ENCODE measurements around the gene SPATA2L. TPM values are rescaled to one million over a fixed set of nuclear protein-coding genes. Genes with fewer than 3 reads are reported as not detected.

SPATA2L gene, protein sequence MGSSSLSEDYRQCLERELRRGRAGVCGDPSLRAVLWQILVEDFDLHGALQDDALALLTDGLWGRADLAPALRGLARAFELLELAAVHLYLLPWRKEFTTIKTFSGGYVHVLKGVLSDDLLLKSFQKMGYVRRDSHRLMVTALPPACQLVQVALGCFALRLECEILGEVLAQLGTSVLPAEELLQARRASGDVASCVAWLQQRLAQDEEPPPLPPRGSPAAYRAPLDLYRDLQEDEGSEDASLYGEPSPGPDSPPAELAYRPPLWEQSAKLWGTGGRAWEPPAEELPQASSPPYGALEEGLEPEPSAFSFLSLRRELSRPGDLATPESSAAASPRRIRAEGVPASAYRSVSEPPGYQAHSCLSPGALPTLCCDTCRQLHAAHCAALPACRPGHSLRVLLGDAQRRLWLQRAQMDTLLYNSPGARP
- 8.8 to 14.3 TPM (median 12.0 TPM) in 5 replicates for total RNA-seq (2022; extraction: Qiagen RNA extraction)

DNA sequence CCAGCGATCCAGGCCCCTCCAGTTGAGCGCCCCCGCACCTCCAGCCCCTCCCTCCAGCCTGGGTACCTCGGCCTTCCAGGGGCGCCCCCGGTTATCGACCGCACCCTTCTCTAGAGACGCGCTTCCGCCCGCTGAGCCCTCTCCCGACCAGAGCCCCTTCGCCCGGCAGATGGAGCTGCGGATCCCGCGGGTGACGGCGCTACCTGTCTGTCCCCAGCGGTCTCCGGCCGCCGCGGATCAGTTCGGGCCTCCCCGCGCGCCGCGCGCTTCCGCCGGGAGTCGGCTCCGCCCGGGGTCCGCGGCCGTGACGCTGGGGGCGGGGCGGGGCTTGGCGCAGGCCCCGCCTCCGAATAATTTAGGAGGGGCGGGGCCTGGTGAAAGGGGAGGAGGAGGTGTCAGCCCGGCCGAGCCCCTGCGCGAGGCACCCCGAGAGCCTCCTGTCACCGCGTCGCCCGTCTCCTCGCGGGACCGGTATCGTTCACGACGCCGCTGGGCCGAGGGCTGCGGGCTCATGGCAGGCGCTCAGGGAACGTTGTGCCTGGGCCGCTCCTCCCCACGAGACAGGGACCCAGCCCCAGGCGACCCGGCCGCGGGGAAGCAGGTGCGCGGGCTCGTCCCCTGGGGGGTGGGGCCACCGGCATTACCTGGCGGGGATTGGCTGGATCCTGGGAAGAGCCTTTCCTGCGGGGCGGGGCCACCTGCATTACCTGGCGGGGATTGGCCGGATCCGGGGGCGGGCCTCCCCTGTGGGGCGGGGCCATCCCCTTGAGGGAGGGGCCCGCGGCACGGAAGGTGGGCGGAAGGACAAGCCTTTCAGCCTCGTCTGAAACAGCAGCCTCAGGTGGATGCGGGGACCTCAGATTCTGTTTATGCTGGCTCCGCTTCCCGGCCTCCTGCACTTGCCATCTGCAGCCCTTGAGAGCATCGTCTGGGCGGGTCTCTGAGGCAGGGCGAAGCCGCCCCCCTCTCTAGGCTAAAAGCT lies at the start of gene SPATA2L:
SPATA2L (minus strand) TSS at position 281 of the 982 bp plus-strand sequence. CDS start 473 bp downstream, outside the sequence.

DNA sequence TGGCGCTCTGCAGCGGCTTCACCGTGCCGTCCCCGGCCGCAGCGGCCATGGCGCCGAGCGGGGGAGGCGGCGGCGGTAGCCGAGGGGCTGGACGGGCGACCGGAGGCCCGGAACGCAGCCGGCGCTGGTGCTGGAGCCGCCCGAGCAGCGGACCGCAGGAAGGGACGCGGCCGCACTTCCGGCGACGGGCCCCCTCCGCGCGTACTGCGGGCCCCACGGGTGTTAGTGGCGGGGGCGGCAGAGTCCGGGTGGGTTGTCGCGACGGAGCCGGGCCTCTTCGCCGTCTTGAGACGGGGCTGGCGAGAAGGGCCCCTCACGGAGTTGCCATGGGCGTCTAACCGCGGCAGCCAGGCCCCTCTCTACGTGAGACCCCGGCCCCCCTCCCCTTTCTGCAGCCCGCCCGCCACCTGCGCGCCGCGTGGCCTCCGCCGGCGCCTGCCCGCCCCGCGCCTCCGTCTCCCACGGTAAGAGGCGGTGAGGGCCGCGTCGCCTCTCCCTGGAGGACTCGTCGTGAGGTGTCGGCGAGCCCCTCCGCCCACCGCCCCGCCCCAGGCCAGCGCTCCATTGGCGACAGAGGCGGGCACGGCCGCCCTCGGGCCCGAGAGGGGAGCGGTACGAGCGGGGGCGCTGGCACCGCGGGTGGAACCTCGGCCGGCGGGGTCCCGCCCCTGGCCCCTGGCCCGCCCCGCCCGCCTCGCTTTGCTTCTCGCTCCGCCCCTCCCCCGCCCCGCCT lies 19.5 kb upstream of the SPATA2L start, which contains the start of the genes VPS9D1 and ZNF276:
VPS9D1 (minus strand) TSS at position 86 of the 733 bp plus-strand sequence; CDS start at position 49, 37 bp downstream.
ZNF276 (plus strand) TSS at position 725 of the 733 bp plus-strand sequence. CDS start 104 bp downstream, outside the sequence.

DNA sequence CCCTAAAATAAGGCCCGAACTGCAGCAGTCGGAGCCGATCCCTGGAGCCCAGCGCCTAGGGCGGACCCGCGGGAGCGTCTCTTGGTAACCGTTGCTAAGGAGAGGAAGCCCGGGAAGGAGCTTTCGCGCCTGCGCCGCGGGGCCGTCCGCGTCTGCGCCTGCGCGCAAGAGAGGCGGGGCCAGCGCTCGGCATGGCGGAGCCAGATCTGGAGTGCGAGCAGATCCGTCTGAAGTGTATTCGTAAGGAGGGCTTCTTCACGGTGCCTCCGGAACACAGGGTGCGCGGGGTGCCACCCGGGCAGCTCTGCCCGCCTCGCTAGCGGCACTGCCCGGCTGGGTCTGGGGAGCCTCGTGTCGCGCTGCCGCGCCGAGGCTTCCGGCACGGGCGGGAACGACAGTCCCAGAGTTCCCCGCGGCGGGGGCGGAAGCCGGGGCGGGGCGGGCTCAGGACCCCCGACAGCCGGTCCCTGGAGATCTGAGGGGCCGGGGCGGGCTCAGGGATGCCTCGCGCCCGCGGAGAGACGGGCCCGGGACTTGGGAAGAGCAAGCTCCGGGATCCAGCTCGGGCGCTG lies 14.9 kb downstream of the SPATA2L start, which contains the start of gene CDK10:
CDK10 (plus strand) TSS at position 170 of the 572 bp plus-strand sequence; CDS start at position 192, 22 bp downstream.

DNA sequence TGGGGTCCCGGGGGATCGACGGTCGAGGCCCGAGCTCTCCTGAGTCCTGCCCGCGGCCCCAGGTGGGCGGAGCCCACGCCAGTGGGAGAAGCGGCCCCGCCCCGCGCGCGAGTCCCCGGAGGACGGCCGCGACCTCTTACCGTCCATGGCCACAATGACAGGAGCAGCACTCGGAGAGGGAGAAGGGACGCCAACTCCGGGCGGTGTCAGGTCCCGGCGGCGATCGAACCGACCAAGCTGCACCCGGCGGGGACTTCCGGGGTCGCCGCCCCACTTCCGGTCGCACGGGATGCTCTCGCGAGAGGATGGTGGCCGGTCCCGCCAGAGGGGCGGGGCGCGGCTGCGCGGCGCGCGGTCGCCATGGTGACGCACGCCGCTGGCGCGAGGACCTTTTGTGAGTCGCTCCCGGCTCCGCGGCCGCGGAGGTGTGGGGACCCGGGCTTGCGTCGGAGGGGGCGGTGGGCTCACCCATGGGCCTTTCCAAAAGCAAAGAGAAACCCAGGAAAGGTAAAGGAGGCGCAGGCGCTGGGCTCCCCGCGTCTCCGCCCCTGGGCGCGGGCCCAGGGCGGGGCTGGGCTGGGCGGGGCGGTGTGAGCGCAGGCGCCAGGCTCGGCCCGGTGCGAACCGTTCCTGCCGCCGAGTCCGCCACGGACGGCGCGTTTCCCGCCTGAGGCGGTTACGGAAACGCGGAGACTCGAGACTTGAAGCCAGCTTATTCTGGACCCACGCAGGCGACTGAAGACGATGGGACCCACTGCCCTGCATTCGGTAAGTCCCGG lies 43.9 kb downstream of the SPATA2L start, which contains the start of the genes CHMP1A and SPATA33:
CHMP1A (minus strand) TSS at position 267 of the 779 bp plus-strand sequence; CDS start at position 147, 120 bp downstream.
SPATA33 (plus strand) TSS at position 395 of the 779 bp plus-strand sequence; CDS start at position 471, 76 bp downstream.

Other genes starting within 250 kb of the SPATA2L start
- 84.5 to 112 TPM (median 110 TPM) in 5 replicates for gene ANKRD11, start 211.1 kb downstream of the SPATA2L start, total RNA-seq (2022; extraction: Qiagen RNA extraction)
- 104 to 110 TPM (median 105 TPM) in 5 replicates for gene SPG7, start 193.3 kb downstream of the SPATA2L start, total RNA-seq (2022; extraction: Qiagen RNA extraction)
- gene RPL13, start 141.0 kb downstream of the SPATA2L start, total RNA-seq (2022; extraction: Qiagen RNA extraction): 3,169 to 4,261 TPM (median 4,255 TPM) in 5 replicates
- gene CPNE7, start 125.9 kb downstream of the SPATA2L start, total RNA-seq (2022; extraction: Qiagen RNA extraction): 58.3 to 85.1 TPM (median 75.3 TPM) in 5 replicates
- 0.55 to 1.6 TPM (median 1.6 TPM) in 5 replicates for gene DPEP1, start 88.1 kb downstream of the SPATA2L start, total RNA-seq (2022; extraction: Qiagen RNA extraction)
- gene CHMP1A, start 44.0 kb downstream of the SPATA2L start, total RNA-seq (2022; extraction: Qiagen RNA extraction): 91.6 to 107 TPM (median 97.3 TPM) in 5 replicates
- gene SPATA33, start 43.9 kb downstream of the SPATA2L start, total RNA-seq (2022; extraction: Qiagen RNA extraction): 13.2 to 18.6 TPM (median 17.5 TPM) in 5 replicates
- 31.5 to 54.6 TPM (median 48.5 TPM) in 5 replicates for gene CDK10, start 15.0 kb downstream of the SPATA2L start, total RNA-seq (2022; extraction: Qiagen RNA extraction)
- gene VPS9D1, start 19.2 kb upstream of the SPATA2L start, total RNA-seq (2022; extraction: Qiagen RNA extraction): 3.5 to 6.2 TPM (median 4.9 TPM) in 5 replicates
- gene ZNF276, start 19.8 kb upstream of the SPATA2L start, total RNA-seq (2022; extraction: Qiagen RNA extraction): 14.6 to 21.6 TPM (median 19.2 TPM) in 5 replicates
- 24.5 to 38.6 TPM (median 34.4 TPM) in 5 replicates for gene FANCA, start 114.9 kb upstream of the SPATA2L start, total RNA-seq (2022; extraction: Qiagen RNA extraction)
- 4.9 to 9.1 TPM (median 7.8 TPM) in 5 replicates for gene SPIRE2, start 126.8 kb upstream of the SPATA2L start, total RNA-seq (2022; extraction: Qiagen RNA extraction)
- gene TCF25, start 171.9 kb upstream of the SPATA2L start, total RNA-seq (2022; extraction: Qiagen RNA extraction): 72.6 to 83.2 TPM (median 78.7 TPM) in 5 replicates
- gene MC1R, start 217.2 kb upstream of the SPATA2L start, total RNA-seq (2022; extraction: Qiagen RNA extraction): 4.6 to 7.5 TPM (median 7.0 TPM) in 5 replicates
- 197 to 265 TPM (median 245 TPM) in 5 replicates for gene TUBB3, start 221.6 kb upstream of the SPATA2L start, total RNA-seq (2022; extraction: Qiagen RNA extraction)
- gene DEF8, start 247.1 kb upstream of the SPATA2L start, total RNA-seq (2022; extraction: Qiagen RNA extraction): 92.9 to 118 TPM (median 112 TPM) in 5 replicates

Measured in A549 treated with Mapracorat at 1 μM for 4 hours (cell line).